Stimulated activated CD8-positive, alpha-beta memory T cell treated with anti-CD3 and anti-CD28 coated beads, Interleukin-15, amount 100 ng/mL, for 24 hours (primary cell): Measurements from ENCODE around the gene RAI1.

ENCODE experiments used
- DNase-seq: peaks from one replicate; pipeline ENCODE4 v3.0.0-alpha.2; 2020; ENCODE audit warnings: low read depth

Gene RAI1

DNA sequence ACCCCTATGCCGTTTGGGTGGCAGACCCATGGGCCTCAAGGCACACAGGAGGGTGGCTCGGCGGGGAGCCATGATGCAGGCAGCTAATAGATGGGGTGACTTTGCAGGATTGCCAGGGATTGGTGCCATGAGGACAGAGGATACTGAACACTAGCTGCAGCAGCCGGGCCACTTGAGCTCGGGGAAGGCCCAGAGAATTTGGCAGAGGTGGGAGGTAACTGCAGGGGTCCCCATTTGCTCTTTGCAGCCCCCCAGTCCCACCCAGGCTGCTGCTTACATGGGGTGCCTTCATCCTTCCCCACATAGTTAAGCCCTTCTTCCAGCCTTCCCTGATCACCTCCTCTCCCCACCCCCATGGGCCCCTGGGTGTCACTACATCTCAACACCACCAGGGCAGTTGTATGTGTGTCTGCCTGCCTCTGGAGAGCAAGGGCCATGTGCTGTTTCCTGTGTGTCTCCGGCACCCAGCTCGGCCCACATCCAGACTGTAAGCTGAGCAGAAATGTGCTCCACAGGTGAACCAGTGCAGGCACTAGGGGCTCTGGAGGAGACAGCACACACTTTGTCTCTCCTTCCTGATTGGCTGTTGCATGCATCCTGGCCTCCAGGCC lies 103.5 kb downstream of the RAI1 start:
- DNase-seq = no peak

DNA sequence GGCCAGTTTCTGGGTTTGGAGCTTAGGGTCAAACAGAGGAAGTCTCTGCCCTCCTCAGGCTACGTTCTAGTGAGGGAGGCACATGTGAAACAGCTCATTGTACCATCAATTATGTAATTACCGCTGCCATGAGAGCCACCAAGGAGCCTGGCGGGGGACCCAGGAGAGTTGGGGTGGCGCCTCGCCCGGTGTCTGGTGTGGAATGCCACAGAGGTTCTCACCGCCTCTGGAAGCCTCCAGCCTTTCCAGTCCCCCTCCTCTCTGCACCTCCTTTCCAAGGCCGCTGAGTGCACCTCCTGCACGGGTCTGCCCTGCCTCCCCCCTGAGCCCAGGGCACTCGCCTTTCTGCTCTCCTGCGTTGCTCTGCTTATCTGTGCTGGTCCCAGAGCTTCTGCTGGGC lies 104.1 kb downstream of the RAI1 start:
- no peak for DNase-seq

DNA sequence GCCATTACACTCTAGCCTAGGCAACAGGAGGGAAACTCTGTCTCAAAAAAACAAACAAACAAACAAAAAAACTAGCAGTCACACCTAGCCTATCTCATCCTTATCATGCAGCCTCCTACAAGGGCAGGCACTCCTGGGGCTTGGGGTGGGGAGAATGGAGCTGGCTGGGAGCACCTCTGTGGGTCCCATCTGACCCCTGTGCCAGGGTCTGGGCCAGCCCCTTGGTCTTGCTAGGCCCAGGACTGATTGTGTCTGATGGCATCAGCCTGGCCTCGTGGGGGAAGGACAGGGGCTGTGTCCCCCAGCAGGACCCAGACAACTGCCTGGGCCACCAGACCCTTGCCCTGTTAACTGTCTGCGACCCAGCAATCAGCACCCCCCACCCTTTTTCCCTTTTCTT lies 105.7 kb downstream of the RAI1 start:
- no peak for DNase-seq

DNA sequence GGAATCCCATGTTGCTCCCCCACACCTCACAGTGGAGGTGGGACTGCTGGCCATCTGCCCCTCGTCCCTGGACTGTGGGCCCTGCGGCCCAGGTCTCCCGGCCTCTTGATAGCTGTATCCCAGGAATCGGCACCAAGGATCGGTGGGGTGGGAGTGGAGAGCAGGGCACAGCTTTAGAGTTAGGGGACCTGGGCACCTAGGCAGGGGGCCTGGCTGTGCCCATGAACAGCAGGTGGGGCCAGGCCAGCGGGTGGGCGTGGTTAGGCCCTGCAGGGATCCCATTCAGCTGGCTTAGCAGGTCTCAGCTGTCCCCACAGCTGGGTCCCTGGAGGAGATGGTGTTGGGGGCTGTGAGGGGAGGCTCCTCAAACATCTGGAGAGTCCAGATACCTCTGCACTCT lies 106.3 kb downstream of the RAI1 start:
- no peak for DNase-seq

DNA sequence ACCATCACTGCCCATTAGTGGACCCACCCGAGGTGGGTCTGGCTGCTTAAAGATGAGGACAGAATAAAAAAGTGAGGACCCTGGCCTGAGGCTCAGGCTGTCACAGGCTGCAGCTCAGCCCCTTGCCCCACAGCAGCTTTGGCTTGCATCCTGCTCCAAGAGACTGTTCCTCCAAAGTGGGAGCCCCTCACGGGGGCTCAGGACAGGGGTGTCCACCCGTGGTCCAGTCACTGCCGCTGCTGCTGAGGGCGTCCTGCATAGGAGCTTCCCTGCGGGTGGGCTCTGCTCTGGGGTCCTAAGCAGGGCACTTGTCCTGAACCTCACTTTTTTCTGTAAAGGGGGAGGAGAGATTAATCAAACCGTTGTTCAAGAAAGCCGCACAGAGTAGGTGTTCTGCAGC lies 107.7 kb downstream of the RAI1 start:
- DNase-seq = no peak

DNA sequence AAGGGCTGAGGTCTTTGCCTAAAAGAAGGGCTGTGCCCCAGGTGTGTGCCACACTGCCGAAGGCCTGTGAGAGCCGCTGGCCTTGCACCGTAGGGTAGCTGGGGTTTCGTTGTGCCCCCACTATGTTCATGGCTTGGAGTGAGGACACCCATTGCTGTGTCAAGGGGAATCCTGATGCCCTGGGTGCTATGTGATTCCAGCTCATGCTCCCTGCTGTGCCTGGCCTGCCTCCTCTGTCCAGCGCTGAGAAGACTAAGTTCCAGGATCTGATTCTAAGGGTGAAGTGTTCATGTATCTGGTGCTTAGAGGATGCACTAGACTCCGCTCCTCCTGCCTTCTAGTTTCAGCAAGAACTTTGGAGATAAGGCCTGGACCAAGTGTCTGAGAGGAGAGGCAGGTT lies 108.2 kb downstream of the RAI1 start:
- DNase-seq = no peak

DNA sequence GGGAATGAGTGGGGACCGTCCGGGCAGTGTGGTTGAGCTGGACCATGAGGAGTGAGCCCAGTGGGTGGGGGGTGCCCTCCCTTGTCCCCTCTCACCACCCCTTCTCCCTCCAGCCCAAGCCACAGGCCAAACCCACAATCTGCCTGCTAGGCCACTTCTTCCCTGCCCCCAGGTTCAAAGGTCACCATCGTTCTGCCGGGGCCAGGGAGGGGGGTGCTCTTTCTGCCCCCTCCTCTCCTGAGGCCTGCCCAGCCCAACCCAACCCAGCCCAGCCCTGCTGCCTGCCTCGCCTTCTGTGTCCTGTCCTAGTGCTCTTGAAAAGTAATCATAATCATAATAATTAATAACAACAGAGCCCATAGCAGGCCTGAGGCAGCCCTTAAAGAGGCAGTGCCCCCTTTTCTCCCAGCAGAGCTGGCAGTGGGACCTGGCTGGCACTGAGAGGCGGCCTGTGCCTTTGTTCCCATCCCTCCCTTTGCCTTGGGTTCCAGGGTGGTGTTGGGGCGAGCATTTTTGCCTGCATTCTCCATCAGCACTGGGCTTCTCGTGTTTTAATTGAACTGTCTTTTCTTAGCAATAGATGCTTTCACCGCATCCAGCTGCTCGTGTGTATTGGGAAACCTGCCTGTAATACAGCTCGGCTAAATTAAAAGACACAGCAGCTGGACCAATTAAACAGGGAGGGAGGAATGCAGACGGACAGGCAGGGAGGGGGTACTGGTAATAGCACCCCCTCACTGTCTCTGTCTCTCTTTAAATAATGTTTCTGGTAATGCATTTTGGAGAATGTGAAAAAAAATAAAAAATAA lies 108.8 kb downstream of the RAI1 start:
- DNase-seq = no peak

DNA sequence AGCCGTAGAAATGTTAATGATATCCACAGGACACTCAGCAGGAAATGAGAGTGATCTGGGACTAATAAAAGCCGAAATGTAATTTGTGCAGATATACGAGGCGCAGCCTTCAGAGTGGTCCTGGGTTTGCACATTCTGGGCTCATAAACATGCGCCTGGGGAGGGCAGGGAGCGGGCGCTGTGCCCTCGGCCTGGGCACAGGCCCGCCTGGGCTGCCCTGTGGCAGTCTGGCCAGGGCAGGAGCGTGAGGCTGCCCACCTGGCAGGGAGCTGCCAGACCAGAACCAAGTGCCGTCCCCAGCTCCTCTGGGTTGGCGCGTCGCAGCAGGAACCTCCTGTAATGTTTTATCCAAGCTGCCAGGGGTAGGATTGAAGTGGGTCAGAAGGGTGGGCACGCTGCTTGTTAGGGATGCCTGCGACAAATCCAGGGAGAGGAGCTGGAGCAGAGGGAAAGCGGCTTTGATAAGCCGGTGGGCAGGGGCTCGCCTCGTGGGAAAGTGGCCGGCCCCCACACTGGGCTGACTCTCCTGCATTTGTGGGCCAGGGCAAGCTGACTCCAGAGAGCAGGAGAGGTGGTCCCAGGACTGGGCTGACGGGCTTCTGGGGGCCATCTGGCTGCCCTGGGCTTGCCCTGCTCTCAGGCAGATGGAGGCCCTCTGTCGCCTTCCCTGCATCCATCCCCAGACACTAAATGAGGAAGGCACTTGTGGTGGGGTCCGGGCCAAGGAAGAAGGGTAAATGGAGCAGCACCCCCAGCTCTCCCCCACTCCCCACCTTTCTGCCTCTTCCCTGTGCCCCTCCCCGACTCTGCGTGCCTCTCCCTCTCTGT lies 109.6 kb downstream of the RAI1 start:
- no peak for DNase-seq

DNA sequence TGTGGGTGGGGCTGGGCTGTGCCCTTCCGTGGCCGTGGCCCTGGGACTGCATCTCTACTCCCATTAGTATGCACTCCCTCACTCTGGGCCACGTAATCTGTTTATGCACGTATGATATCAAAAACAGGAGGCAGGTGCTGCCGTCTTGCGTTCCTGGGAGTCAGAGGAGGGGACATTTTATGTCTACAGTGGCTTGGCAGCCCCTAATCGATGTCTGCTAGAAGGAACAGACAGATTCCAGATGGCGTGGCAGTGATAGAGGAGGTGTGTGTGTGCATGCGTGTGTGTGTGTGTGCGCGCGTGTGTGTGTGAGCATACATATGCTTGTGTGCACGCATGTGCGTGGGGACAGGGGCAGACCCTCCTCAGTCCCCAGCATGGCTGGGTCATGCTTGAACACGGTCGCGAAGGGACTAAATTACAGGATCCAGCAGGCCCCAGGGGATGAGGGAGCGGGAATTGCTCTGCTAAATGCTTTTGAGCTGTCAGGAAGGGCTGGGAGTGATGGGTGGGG lies 110.8 kb downstream of the RAI1 start:
- no peak for DNase-seq

DNA sequence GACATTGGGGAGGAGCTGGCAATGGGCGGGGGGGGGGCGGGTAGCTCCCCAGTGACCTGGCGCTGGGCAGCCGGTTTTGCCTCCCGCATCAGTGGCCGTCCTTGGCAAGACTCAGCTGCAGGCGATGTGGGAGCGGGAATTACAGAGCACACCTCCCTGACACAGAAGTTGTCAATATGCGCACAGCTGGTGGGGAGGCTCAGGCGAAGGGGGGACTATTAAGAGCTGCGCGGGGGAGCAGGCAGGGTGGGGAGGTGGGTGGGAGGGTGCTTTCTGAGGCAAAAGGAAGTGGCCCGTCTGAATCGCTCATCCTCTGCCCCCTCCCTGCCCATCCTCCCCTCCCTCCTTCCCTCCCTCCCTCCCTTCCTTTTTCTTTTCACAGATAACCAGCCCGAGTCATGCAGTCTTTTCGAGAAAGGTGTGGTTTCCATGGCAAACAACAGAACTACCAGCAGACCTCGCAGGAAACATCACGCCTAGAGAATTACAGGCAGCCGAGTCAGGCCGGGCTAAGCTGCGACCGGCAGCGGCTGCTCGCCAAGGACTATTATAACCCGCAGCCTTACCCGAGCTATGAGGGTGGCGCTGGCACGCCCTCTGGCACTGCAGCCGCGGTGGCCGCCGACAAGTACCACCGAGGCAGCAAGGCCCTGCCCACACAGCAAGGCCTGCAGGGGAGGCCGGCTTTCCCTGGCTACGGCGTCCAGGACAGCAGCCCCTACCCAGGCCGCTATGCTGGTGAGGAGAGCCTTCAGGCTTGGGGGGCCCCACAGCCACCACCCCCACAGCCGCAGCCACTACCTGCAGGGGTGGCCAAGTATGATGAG lies 111.5 kb downstream of the RAI1 start:
- no peak for DNase-seq

DNA sequence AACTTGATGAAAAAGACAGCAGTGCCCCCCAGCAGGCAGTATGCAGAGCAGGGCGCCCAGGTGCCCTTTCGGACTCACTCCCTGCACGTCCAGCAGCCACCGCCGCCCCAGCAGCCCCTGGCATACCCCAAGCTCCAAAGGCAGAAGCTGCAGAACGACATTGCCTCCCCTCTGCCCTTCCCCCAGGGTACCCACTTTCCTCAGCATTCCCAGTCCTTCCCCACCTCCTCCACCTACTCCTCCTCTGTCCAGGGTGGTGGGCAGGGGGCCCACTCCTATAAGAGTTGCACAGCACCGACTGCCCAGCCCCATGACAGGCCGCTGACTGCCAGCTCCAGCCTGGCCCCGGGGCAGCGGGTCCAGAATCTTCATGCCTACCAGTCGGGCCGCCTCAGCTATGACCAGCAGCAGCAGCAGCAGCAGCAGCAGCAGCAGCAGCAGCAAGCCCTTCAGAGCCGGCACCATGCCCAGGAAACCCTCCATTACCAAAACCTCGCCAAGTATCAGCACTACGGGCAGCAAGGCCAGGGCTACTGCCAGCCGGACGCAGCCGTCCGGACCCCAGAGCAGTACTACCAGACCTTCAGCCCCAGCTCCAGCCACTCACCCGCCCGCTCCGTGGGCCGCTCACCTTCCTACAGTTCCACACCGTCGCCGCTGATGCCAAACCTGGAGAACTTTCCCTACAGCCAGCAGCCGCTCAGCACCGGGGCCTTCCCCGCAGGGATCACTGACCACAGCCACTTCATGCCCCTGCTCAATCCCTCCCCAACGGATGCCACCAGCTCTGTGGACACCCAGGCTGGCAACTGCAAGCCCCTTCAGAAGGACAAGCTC lies 112.3 kb downstream of the RAI1 start:
- no peak for DNase-seq

DNA sequence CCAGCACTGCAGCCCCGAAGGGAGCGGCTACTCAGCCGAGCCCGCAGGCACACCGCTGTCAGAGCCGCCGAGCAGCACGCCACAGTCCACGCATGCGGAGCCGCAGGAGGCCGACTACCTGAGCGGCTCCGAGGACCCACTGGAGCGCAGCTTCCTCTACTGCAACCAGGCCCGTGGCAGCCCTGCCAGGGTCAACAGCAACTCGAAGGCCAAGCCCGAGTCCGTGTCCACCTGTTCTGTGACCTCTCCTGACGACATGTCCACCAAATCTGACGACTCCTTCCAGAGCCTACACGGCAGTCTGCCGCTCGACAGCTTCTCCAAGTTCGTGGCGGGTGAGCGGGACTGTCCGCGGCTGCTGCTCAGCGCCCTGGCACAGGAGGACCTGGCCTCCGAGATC lies 113.1 kb downstream of the RAI1 start:
- no peak for DNase-seq

DNA sequence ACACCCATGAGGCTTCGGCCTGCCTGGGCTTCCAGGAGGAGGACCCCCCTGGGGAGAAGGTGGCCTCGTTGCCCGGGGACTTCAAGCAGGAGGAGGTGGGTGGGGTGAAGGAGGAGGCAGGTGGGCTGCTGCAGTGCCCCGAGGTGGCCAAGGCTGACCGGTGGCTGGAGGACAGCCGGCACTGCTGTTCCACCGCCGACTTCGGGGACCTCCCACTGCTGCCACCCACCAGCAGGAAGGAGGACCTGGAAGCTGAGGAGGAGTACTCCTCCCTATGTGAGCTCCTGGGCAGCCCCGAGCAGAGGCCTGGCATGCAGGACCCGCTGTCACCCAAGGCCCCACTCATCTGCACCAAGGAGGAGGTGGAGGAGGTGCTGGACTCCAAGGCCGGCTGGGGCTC lies 114.0 kb downstream of the RAI1 start:
- no peak for DNase-seq

DNA sequence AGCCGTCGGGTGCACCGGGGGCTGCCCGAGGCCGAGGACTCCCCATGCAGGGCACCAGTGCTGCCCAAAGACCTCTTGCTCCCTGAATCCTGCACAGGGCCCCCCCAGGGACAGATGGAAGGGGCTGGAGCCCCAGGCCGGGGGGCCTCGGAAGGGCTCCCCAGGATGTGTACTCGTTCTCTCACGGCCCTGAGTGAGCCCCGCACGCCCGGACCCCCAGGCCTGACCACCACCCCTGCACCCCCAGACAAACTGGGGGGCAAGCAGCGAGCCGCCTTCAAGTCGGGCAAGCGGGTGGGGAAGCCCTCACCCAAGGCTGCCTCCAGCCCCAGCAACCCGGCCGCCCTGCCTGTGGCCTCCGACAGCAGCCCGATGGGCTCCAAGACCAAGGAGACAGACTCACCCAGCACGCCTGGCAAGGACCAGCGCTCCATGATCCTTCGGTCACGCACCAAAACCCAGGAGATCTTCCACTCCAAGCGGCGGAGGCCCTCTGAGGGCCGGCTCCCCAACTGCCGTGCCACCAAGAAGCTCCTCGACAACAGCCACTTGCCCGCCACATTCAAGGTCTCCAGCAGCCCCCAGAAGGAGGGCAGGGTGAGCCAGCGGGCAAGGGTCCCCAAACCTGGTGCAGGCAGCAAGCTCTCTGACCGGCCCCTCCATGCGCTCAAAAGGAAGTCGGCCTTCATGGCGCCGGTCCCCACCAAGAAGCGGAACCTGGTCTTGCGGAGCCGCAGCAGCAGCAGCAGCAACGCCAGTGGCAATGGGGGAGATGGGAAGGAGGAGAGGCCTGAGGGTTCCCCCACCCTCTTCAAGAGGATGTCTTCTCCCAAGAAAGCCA lies 114.9 kb downstream of the RAI1 start:
- no peak for DNase-seq

DNA sequence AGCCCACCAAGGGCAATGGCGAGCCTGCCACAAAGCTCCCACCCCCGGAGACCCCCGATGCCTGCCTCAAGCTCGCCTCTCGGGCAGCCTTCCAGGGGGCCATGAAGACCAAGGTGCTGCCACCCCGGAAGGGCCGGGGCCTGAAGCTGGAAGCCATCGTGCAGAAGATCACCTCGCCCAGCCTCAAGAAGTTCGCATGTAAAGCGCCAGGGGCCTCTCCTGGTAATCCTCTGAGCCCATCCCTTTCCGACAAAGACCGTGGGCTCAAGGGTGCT lies 115.5 kb downstream of the RAI1 start:
- DNase-seq = no peak

DNA sequence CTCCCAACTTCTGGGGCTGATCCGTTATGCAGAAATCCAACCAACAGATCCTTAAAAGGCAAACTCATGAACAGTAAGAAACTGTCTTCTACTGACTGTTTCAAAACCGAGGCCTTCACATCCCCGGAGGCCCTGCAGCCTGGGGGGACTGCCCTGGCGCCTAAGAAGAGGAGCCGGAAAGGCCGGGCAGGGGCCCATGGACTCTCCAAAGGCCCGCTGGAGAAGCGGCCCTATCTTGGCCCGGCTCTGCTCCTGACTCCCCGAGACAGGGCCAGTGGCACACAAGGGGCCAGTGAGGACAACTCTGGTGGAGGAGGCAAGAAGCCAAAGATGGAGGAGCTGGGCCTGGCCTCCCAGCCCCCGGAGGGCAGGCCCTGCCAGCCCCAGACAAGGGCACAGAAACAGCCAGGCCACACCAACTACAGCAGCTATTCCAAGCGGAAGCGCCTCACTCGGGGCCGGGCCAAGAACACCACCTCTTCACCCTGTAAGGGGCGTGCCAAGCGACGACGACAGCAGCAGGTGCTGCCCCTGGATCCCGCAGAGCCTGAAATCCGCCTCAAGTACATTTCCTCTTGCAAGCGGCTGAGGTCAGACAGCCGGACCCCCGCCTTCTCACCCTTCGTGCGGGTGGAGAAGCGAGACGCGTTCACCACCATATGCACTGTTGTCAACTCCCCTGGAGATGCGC lies 116.0 kb downstream of the RAI1 start:
- no peak for DNase-seq

DNA sequence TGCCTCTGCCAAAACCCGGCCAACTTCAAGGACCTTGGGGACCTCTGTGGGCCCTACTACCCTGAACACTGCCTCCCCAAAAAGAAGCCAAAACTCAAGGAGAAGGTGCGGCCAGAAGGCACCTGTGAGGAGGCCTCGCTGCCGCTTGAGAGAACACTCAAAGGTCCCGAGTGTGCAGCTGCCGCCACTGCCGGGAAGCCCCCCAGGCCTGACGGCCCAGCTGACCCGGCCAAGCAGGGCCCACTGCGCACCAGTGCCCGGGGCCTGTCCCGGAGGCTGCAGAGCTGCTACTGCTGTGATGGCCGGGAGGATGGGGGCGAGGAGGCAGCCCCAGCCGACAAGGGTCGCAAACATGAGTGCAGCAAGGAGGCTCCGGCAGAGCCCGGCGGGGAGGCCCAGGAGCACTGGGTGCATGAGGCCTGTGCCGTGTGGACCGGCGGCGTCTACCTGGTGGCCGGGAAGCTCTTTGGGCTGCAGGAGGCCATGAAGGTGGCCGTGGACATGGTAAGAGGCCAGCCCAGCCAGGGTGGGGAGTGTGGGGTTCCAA lies 116.8 kb downstream of the RAI1 start:
- no peak for DNase-seq

DNA sequence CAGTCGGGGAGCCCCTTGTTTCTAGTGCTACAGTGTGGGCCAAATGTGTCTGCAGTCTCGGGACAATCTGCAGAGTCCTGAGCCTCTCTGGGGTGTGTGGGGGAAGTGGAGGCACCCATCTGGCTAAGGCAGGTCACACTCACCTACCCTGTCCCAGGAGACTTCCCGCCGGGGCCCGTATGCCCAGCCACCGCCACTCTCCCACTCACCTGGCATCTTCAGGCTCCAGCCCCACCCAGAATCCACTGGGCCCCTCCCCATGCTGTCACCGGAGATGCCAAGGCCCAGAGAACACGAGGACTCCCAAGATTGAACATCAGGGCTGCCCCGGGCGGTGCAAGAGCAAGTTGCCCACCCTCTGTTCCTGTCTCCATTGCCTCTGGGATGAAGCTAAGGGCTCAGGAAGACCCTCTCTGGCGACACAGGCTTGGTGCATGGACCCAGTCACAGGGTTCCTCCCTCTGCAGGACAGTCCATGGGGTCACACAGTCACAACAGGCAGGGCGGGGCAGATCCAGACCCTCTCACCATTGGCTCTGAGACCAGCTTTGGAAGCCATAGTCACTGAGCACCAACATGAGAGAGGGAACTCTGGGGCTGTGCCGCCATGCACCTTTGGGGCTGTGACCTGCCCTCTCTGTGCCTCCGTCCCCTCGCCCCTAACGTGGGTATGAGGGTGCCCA lies 117.5 kb downstream of the RAI1 start:
- DNase-seq = no peak

DNA sequence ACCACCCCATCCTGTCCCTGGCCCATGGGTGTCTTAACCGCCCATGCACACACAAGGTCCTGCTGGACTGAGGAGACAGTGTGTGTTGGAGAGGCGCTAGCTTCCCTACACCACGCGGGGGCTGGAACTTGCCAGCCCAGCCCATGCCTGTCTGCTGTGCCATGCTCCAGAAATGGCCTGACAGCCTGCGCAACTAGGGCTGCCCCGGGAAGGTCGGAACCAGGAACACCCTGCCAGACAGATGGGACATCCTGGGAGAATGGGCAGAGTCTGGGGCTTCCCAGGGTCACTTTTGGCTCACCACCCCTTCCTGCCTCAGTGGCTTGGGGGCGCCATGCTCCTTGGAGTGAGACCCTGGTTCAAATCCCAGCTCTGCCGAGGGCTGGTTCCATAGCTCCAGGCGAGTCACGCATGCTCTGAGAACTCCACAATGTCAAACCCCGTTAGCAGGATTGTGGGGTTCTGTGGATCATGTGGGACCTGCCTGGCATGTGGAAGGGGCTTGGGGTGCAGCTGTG lies 119.3 kb downstream of the RAI1 start:
- no peak for DNase-seq
